Epithelial cell of proximal tubule (primary cell): ENCODE measurements around the gene SLC2A5. TPM values are rescaled to one million over a fixed set of nuclear protein-coding genes. Genes with fewer than 3 reads are reported as not detected.

ENCODE experiments used
- DNase-seq: peaks from one replicate; pipeline ENCODE4 v3.0.0-alpha.2; 2011; ENCODE audit warnings: low read depth
- H3K4me3 ChIP-seq: 2 replicates; pipeline ENCODE4 v1.5.1; 2011; ENCODE audit warnings: low read depth, mild to moderate bottlenecking, low read length
- CTCF ChIP-seq: conservative IDR thresholded peaks from 2 replicates; pipeline ENCODE4 v1.5.1; 2012; ENCODE audit warnings: low read depth, mild to moderate bottlenecking, low read length
- total RNA-seq: library from RNA; depleted of rRNA; stranded (reverse); fragments of >200 nt; gene quantifications from 2 replicates; pipeline ENCODE4 v1.2.3, GENCODE V29; 2015

The SLC2A5 gene
- total RNA-seq, 1 donor from 2014 or later: not detected

DNA sequence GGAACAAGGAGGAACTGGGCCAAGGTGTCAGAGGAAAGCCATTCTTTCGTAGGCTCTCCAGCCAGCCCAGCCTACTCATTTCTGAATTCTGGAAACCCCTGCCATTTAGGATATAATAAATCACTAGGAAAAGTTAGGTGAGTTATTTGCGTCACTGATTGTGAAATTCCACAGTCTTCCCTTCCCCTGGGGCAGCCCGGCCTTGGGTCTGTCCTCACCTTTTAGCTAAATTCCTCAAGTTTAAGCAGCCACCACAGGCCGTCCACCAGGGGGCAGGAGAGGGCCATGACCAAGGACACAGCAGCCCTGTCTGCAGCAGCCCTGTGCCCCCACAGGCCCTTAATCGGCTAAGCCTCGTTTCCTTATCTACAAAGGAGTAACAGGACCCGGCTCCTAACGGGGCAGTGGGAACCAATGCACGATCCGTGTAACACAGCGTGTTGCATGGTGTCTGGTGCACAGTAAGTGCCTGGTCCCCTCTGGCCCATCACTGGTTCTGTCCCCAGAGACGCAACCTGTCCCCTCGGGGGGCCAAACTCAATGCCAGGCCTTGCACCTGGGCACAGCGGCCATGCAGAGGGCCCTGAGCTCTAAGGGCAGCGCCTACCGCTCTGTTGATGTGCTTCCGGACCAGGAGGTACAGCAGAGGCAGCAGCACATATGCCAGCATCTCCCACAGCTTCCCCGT lies 41.4 kb upstream of the SLC2A5 start:
- H3K4me3 ChIP-seq: no peak overlapping the region
- DNase-seq: peak; percentile 85
- TF ChIP-seq CTCF: peak; percentile 97

- TF ChIP-seq CTCF: no peak
- DNase-seq: no peak
- H3K4me3 ChIP-seq: no peak overlapping the region
These were observed 38.7 kb upstream of the SLC2A5 start for GRCh38 chr1:9108056-9108665.

GRCh38 chr1:9107136-9107535 lies 37.7 kb upstream of the SLC2A5 start:
- TF ChIP-seq CTCF: no peak
- no peak for DNase-seq
- no peak overlapping the region for H3K4me3 ChIP-seq

DNA sequence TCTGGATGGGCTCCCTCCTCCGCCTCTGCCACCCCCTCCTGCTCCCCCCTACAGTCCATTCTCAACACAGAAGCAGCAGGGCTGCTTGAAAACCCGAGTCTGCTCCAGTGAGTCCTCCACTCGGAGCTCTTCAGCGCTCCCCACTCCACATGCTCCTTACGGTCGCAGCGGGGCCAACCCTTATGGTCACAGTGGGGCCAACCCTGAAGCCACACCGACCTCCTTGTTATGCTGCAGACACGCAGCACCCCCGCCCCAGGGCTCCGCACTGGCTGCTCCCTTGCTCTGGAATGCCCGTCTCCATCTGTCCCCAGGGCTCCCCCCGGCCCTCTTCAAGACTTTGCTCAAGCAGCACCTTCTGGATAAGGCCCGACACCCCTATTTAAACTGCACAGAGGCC lies 36.9 kb upstream of the SLC2A5 start:
- no peak for TF ChIP-seq CTCF
- no peak overlapping the region for H3K4me3 ChIP-seq
- no peak for DNase-seq

DNA sequence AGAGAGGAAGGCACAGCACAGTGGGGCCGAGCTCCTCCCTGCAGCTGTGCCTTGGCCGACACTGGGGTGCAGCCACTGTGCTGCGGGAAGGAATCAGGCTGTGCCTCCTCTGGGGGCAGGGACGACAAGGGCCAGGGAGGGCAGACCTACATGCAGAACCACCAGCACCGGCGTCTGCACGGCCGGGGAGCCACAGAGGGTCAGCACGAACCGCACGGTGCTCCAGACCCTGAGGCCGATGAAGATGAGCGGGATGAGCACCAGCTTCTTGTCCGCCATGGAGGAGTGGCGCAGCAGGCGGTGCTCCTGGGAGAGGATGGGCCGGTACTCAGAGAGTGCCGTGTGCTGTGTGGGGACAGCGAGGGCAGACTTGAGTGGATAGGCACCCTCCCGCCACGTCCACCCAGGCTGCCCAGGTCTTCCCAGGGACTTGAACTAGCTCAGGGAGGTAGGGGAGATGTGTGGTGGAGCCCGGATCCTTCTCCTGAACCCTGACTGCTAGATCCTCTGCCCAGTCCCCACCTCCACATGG lies 36.0 kb upstream of the SLC2A5 start:
- no peak overlapping the region for H3K4me3 ChIP-seq
- no peak for TF ChIP-seq CTCF

GRCh38 chr1:9101510-9102146 lies 32.2 kb upstream of the SLC2A5 start:
- no peak overlapping the region for H3K4me3 ChIP-seq
- no peak for DNase-seq
- peak; percentile 90 for TF ChIP-seq CTCF

More for the DNA sequence above, 36.0 kb upstream of the SLC2A5 start:
- DNase-seq: no peak
